GM23338 (cell line): ENCODE results near the gene POU5F1. TPM values are rescaled to one million over a fixed set of nuclear protein-coding genes. Genes with fewer than 3 reads are reported as not detected.

Experiments
- ATAC-seq: fragments of 200-7000 bp; cut with Tn5 transposase; 3 replicates; pipeline ENCODE4 v1.9.1; 2020
- DNase-seq: peaks from one replicate; pipeline ENCODE4 v3.0.0-alpha.2; 2015; ENCODE audit warnings: low spot score
- H2AFZ ChIP-seq: fragments of 200-600 bp; sonication (generic); 2 replicates; pipeline ENCODE4 v1.8.0; 2016; ENCODE audit warnings: antibody characterized with exemption, mild to moderate bottlenecking, moderate library complexity
- H3F3A ChIP-seq: fragments of 200-600 bp; sonication (generic); replicated peaks from 2 replicates; pipeline ENCODE4 v1.8.0; 2017; ENCODE audit warnings: antibody characterized with exemption, mixed run types, low read depth
- H3K27ac ChIP-seq: fragments of 200-600 bp; sonication (generic); 2 replicates; pipeline ENCODE4 v1.6.1; 2016; ENCODE audit warnings: low read depth
- H3K27me3 ChIP-seq: fragments of 200-600 bp; sonication (generic); 2 replicates; pipeline ENCODE4 v1.8.0; 2016; ENCODE audit warnings: mild to moderate bottlenecking, mixed run types, moderate library complexity; ENCODE audit not compliant: insufficient read depth
- H3K36me3 ChIP-seq: fragments of 200-600 bp; sonication (generic); 2 replicates; pipeline ENCODE4 v1.8.0; 2016; ENCODE audit warnings: mild to moderate bottlenecking; ENCODE audit not compliant: insufficient read depth
- H3K4me1 ChIP-seq: fragments of 200-600 bp; sonication (generic); 2 replicates; pipeline ENCODE4 v1.8.0; 2016; ENCODE audit warnings: mild to moderate bottlenecking, moderate library complexity; ENCODE audit not compliant: insufficient read depth
- H3K4me2 ChIP-seq: fragments of 200-600 bp; sonication (generic); 2 replicates; pipeline ENCODE4 v1.7.1; 2017; ENCODE audit warnings: mixed run types
- H3K4me3 ChIP-seq: fragments of 200-600 bp; sonication (generic); 2 replicates; pipeline ENCODE4 v1.6.1; 2016; ENCODE audit warnings: mixed run types
- H3K79me2 ChIP-seq: fragments of 200-600 bp; sonication (generic); replicated peaks from 2 replicates; pipeline ENCODE4 v1.8.0; 2017; ENCODE audit warnings: mild to moderate bottlenecking; ENCODE audit not compliant: insufficient read depth
- H3K9me2 ChIP-seq: fragments of 200-600 bp; sonication (generic); 2 replicates; pipeline ENCODE4 v1.8.0; 2017; ENCODE audit not compliant: insufficient read depth
- H4K20me1 ChIP-seq: fragments of 200-600 bp; sonication (generic); replicated peaks from 2 replicates; pipeline ENCODE4 v1.8.0; 2017; ENCODE audit warnings: mild to moderate bottlenecking; ENCODE audit not compliant: insufficient read depth
- H3K27ac Mint-ChIP-seq: 2 replicates; pipeline ENCODE4 v1.8.0; 2020; ENCODE audit warnings: inconsistent platforms, mild to moderate bottlenecking, moderate library complexity, mixed read lengths
- H3K27me3 Mint-ChIP-seq: 3 replicates; pipeline ENCODE4 v1.8.0; 2022; ENCODE audit warnings: low read depth, mild to moderate bottlenecking, moderate library complexity, mixed read lengths, inconsistent platforms; ENCODE audit not compliant: insufficient read depth, poor library complexity
- H3K36me3 Mint-ChIP-seq: 3 replicates; pipeline ENCODE4 v1.8.0; 2021; ENCODE audit warnings: low read depth, mild to moderate bottlenecking, inconsistent platforms, moderate library complexity, mixed read lengths
- H3K4me1 Mint-ChIP-seq: 3 replicates; pipeline ENCODE4 v1.8.0; 2020; ENCODE audit warnings: mild to moderate bottlenecking, inconsistent platforms, mixed read lengths
- H3K4me3 Mint-ChIP-seq: 3 replicates; pipeline ENCODE4 v1.8.0; 2021; ENCODE audit warnings: moderate library complexity, mild to moderate bottlenecking, inconsistent platforms, mixed read lengths
- H3K9me3 Mint-ChIP-seq: 3 replicates; pipeline ENCODE4 v1.8.0; 2020; ENCODE audit warnings: moderate library complexity, mild to moderate bottlenecking, inconsistent platforms, mixed read lengths
- CREB1 ChIP-seq: fragments of 250-450 bp; sonication (Bioruptor Pico); IDR thresholded peaks from 2 replicates; pipeline ENCODE4 v1.5.0; 2020; ENCODE audit warnings: low read depth, mild to moderate bottlenecking, moderate library complexity
- EZH2 ChIP-seq: fragments of 200-600 bp; sonication (generic); IDR thresholded peaks from one replicate; pipeline ENCODE4 v1.8.0; 2017; ENCODE audit warnings: antibody characterized with exemption, mild to moderate bottlenecking, low read depth; ENCODE audit not compliant: unreplicated experiment
- EZH2phosphoT487 ChIP-seq: fragments of 200-600 bp; sonication (generic); IDR thresholded peaks from one replicate; pipeline ENCODE4 v1.8.1; 2018; ENCODE audit warnings: antibody characterized with exemption; ENCODE audit not compliant: unreplicated experiment
- JUNB ChIP-seq: IDR thresholded peaks from one replicate; pipeline ENCODE4 v1.6.1; 2016; ENCODE audit warnings: antibody characterized with exemption; ENCODE audit not compliant: unreplicated experiment
- ZNF331 ChIP-seq: fragments of 250-450 bp; sonication (Bioruptor Pico); IDR thresholded peaks from 2 replicates; pipeline ENCODE4 v1.5.0; 2020; ENCODE audit warnings: low read depth, mild to moderate bottlenecking, moderate library complexity
- polyA plus RNA-seq: library from polyadenylated mRNA; unstranded; fragments of >200 nt; fragmentation: Nextera tagmentation; extraction: Ambion mirVana; gene quantifications from 2 replicates; pipeline ENCODE4 v1.2.1, GENCODE V29; 2016
- total RNA-seq: library from RNA; depleted of rRNA; stranded (reverse); fragments of >200 nt; shearing (Covaris generic); gene quantifications from 2 replicates; pipeline ENCODE4 v1.2.3, GENCODE V29; 2014
- TF ChIP-seq, protein P1 (sequence below): IDR thresholded peaks from one replicate; pipeline ENCODE4 v1.6.1; 2018; ENCODE audit warnings: antibody characterized with exemption; ENCODE audit not compliant: unreplicated experiment
- TF ChIP-seq, protein P2 (sequence below): IDR thresholded peaks from 2 replicates; pipeline ENCODE4 v1.6.1; 2016; ENCODE audit warnings: antibody characterized with exemption
- TF ChIP-seq, protein P3 (sequence below): fragments of 250-450 bp; sonication (Bioruptor Pico); IDR thresholded peaks from 2 replicates; pipeline ENCODE4 v1.5.0; 2020; ENCODE audit warnings: mild to moderate bottlenecking, moderate library complexity

The POU5F1 gene
- total and polyA plus RNA-seq, 2 experiments from 2014 or later = 1,839 to 3,419 TPM

DNA sequence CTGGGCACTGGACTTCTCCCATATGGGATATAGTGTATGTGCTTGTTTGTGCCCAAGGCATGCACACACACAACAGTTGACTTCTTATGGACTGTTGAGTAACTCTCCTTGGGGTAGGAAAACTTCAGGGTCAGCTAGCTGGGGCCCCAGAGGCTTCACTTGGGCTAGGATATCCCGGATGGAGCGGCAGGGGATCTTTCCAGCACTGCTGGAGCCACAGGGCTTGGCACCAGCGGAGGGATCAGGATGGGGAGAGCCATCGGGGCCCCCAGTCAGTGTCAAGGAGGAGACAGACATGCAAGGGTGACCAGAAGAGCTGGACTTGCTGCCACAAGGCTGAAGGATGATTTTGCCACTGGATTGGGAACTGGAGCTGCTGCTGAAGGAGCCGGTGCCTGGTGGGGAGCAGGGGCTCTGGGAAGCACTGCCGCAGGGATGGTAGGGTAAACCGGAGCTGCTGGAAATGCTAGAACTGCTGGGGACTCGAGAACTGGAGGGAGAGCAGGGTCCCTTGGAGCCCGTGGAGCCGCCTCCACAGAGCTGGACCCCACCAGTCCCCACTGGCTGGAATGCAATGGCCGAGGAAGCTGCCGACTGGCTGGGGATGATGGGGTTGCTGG is 54.4 kb downstream of the POU5F1 start:
- no peak overlapping the region for H3K4me3 Mint-ChIP-seq
- no peaks in the 10 kb centered on the region; the same call in 2 of the 3 replicates for H3K36me3 Mint-ChIP-seq
- H3K79me2 ChIP-seq = no peaks in the 10 kb centered on the region
- peaks cover 23% of the 10 kb centered on the region for H3K4me1 Mint-ChIP-seq
- H3K27me3 Mint-ChIP-seq = peaks cover 13% of the 10 kb centered on the region
- H3K4me2 ChIP-seq = no peak overlapping the region
- peaks cover 7% of the 10 kb centered on the region for H3K4me1 ChIP-seq
- TF ChIP-seq, protein P1, sequence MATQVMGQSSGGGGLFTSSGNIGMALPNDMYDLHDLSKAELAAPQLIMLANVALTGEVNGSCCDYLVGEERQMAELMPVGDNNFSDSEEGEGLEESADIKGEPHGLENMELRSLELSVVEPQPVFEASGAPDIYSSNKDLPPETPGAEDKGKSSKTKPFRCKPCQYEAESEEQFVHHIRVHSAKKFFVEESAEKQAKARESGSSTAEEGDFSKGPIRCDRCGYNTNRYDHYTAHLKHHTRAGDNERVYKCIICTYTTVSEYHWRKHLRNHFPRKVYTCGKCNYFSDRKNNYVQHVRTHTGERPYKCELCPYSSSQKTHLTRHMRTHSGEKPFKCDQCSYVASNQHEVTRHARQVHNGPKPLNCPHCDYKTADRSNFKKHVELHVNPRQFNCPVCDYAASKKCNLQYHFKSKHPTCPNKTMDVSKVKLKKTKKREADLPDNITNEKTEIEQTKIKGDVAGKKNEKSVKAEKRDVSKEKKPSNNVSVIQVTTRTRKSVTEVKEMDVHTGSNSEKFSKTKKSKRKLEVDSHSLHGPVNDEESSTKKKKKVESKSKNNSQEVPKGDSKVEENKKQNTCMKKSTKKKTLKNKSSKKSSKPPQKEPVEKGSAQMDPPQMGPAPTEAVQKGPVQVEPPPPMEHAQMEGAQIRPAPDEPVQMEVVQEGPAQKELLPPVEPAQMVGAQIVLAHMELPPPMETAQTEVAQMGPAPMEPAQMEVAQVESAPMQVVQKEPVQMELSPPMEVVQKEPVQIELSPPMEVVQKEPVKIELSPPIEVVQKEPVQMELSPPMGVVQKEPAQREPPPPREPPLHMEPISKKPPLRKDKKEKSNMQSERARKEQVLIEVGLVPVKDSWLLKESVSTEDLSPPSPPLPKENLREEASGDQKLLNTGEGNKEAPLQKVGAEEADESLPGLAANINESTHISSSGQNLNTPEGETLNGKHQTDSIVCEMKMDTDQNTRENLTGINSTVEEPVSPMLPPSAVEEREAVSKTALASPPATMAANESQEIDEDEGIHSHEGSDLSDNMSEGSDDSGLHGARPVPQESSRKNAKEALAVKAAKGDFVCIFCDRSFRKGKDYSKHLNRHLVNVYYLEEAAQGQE = no peak
- TF ChIP-seq, protein P2, sequence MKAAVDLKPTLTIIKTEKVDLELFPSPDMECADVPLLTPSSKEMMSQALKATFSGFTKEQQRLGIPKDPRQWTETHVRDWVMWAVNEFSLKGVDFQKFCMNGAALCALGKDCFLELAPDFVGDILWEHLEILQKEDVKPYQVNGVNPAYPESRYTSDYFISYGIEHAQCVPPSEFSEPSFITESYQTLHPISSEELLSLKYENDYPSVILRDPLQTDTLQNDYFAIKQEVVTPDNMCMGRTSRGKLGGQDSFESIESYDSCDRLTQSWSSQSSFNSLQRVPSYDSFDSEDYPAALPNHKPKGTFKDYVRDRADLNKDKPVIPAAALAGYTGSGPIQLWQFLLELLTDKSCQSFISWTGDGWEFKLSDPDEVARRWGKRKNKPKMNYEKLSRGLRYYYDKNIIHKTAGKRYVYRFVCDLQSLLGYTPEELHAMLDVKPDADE = no peak
- TF ChIP-seq CREB1 = no peak
- no peak for TF ChIP-seq EZH2phosphoT487
- no peak for TF ChIP-seq JUNB
- TF ChIP-seq EZH2 = no peak
- TF ChIP-seq, protein P3, sequence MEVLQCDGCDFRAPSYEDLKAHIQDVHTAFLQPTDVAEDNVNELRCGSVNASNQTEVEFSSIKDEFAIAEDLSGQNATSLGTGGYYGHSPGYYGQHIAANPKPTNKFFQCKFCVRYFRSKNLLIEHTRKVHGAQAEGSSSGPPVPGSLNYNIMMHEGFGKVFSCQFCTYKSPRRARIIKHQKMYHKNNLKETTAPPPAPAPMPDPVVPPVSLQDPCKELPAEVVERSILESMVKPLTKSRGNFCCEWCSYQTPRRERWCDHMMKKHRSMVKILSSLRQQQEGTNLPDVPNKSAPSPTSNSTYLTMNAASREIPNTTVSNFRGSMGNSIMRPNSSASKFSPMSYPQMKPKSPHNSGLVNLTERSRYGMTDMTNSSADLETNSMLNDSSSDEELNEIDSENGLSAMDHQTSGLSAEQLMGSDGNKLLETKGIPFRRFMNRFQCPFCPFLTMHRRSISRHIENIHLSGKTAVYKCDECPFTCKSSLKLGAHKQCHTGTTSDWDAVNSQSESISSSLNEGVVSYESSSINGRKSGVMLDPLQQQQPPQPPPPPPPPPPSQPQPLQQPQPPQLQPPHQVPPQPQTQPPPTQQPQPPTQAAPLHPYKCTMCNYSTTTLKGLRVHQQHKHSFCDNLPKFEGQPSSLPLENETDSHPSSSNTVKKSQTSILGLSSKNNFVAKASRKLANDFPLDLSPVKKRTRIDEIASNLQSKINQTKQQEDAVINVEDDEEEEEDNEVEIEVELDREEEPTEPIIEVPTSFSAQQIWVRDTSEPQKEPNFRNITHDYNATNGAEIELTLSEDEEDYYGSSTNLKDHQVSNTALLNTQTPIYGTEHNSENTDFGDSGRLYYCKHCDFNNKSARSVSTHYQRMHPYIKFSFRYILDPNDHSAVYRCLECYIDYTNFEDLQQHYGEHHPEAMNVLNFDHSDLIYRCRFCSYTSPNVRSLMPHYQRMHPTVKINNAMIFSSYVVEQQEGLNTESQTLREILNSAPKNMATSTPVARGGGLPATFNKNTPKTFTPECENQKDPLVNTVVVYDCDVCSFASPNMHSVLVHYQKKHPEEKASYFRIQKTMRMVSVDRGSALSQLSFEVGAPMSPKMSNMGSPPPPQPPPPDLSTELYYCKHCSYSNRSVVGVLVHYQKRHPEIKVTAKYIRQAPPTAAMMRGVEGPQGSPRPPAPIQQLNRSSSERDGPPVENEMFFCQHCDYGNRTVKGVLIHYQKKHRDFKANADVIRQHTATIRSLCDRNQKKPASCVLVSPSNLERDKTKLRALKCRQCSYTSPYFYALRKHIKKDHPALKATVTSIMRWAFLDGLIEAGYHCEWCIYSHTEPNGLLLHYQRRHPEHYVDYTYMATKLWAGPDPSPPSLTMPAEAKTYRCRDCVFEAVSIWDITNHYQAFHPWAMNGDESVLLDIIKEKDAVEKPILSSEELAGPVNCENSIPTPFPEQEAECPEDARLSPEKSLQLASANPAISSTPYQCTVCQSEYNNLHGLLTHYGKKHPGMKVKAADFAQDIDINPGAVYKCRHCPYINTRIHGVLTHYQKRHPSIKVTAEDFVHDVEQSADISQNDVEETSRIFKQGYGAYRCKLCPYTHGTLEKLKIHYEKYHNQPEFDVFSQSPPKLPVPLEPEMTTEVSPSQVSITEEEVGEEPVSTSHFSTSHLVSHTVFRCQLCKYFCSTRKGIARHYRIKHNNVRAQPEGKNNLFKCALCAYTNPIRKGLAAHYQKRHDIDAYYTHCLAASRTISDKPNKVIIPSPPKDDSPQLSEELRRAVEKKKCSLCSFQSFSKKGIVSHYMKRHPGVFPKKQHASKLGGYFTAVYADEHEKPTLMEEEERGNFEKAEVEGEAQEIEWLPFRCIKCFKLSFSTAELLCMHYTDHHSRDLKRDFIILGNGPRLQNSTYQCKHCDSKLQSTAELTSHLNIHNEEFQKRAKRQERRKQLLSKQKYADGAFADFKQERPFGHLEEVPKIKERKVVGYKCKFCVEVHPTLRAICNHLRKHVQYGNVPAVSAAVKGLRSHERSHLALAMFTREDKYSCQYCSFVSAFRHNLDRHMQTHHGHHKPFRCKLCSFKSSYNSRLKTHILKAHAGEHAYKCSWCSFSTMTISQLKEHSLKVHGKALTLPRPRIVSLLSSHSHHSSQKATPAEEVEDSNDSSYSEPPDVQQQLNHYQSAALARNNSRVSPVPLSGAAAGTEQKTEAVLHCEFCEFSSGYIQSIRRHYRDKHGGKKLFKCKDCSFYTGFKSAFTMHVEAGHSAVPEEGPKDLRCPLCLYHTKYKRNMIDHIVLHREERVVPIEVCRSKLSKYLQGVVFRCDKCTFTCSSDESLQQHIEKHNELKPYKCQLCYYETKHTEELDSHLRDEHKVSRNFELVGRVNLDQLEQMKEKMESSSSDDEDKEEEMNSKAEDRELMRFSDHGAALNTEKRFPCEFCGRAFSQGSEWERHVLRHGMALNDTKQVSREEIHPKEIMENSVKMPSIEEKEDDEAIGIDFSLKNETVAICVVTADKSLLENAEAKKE (CRISPR knock-in tag) = no peak
- no peak for TF ChIP-seq ZNF331 (CRISPR knock-in tag)
- DNase-seq = no peak
- no peaks in the 10 kb centered on the region for H3F3A ChIP-seq
- no peak overlapping the region for H3K27ac ChIP-seq
- no peak overlapping the region for H3K27ac Mint-ChIP-seq
- no peaks in the 10 kb centered on the region for H3K36me3 ChIP-seq
- no peaks in the 10 kb centered on the region for H3K27me3 ChIP-seq
- no peak for ATAC-seq
- no peak overlapping the region for H3K4me3 ChIP-seq
- H2AFZ ChIP-seq = no peak overlapping the region
- H3K9me3 Mint-ChIP-seq = no peaks in the 10 kb centered on the region; the same call in 2 of the 3 replicates
- peaks cover 7% of the 10 kb centered on the region; the same call in 1 of the 2 replicates for H3K9me2 ChIP-seq
- no peaks in the 10 kb centered on the region for H4K20me1 ChIP-seq
